CD4-positive, alpha-beta T cell treated with Interleukin-15 for 1 hour (primary cell): ENCODE measurements around the gene RSPH1.

ENCODE experiments used
- DNase-seq: peaks from one replicate; pipeline ENCODE4 v3.0.0-alpha.2; 2020

The RSPH1 gene

GRCh38 chr21:42531771-42532170 is 35.7 kb upstream of the RSPH1 start:
- DNase-seq, result no peak

GRCh38 chr21:42530167-42530518 is 34.1 kb upstream of the RSPH1 start:
- no peak for DNase-seq

GRCh38 chr21:42527489-42528158 is 31.6 kb upstream of the RSPH1 start:
- DNase-seq, result peak; percentile 60

GRCh38 chr21:42527127-42527488 is 31.1 kb upstream of the RSPH1 start:
- no peak for DNase-seq

- no peak for DNase-seq
Observed at GRCh38 chr21:42526379-42526727, 30.3 kb upstream of the RSPH1 start.

- DNase-seq, result no peak
Observed at GRCh38 chr21:42525676-42526378, 29.8 kb upstream of the RSPH1 start.

- DNase-seq, result no peak
Observed at GRCh38 chr21:42525029-42525581, 29.1 kb upstream of the RSPH1 start.

GRCh38 chr21:42524341-42525028 is 28.5 kb upstream of the RSPH1 start:
- peak; percentile 92 for DNase-seq

- DNase-seq, result no peak
Observed at GRCh38 chr21:42523941-42524340, 27.9 kb upstream of the RSPH1 start.

GRCh38 chr21:42523211-42523610 is 27.2 kb upstream of the RSPH1 start:
- DNase-seq, result no peak

GRCh38 chr21:42522771-42523170 is 26.7 kb upstream of the RSPH1 start:
- DNase-seq, result no peak

- no peak for DNase-seq
Observed at GRCh38 chr21:42522271-42522670, 26.2 kb upstream of the RSPH1 start.

- no peak for DNase-seq
Observed at GRCh38 chr21:42521805-42522204, 25.8 kb upstream of the RSPH1 start.

GRCh38 chr21:42521384-42521783 is 25.4 kb upstream of the RSPH1 start:
- no peak for DNase-seq

GRCh38 chr21:42520628-42521253 is 24.7 kb upstream of the RSPH1 start:
- DNase-seq, result no peak

GRCh38 chr21:42518626-42519025 is 22.6 kb upstream of the RSPH1 start:
- no peak for DNase-seq

GRCh38 chr21:42518215-42518614 is 22.2 kb upstream of the RSPH1 start:
- no peak for DNase-seq

GRCh38 chr21:42515708-42516502 is 19.9 kb upstream of the RSPH1 start:
- no peak for DNase-seq

GRCh38 chr21:42514883-42515228 is 18.8 kb upstream of the RSPH1 start:
- no peak for DNase-seq

- DNase-seq, result peak; percentile 69
Observed at GRCh38 chr21:42513985-42514882, 18.2 kb upstream of the RSPH1 start.

- peak; percentile 27 for DNase-seq
Observed at GRCh38 chr21:42513151-42513984, 17.3 kb upstream of the RSPH1 start, which contains the start of gene SLC37A1. Gene SLC37A1, plus strand, starts transcription at chr21:42513852. Its CDS starts 4,603 bp downstream, at chr21:42518455.
